Trophoblast cell (in vitro differentiated cells and primary cell): ENCODE measurements around the gene DDX28.
"Not testable (repeated sequence)": the region's sequence is repeated elsewhere in the genome, so short reads cannot be mapped to it uniquely, and the experiment has no call there.

Experiments used
- DNase-seq, 2 donors: peaks; one replicate each; pipeline ENCODE4 v3.0.0-alpha.2; 2016
- H2AFZ ChIP-seq: 2 replicates; pipeline ENCODE4 v1.6.1; 2013; ENCODE audit warnings: low read length, moderate library complexity, mild to moderate bottlenecking; ENCODE audit not compliant: insufficient read depth, poor library complexity
- H2AK5ac ChIP-seq: 2 replicates; pipeline ENCODE4 v1.6.1; 2013; ENCODE audit warnings: mild to moderate bottlenecking, low read length
- H2BK120ac ChIP-seq: 2 replicates; pipeline ENCODE4 v1.6.1; 2013; ENCODE audit warnings: low read length, mild to moderate bottlenecking, moderate library complexity; ENCODE audit not compliant: insufficient read depth, poor library complexity
- H2BK12ac ChIP-seq: 2 replicates; pipeline ENCODE4 v1.6.1; 2013; ENCODE audit warnings: mild to moderate bottlenecking, low read length, moderate library complexity
- H2BK5ac ChIP-seq: 2 replicates; pipeline ENCODE4 v1.6.1; 2013; ENCODE audit warnings: low read length, low read depth, moderate library complexity, mild to moderate bottlenecking; ENCODE audit not compliant: poor library complexity
- H3K14ac ChIP-seq: 2 replicates; pipeline ENCODE4 v1.6.1; 2013; ENCODE audit warnings: mild to moderate bottlenecking, low read length
- H3K18ac ChIP-seq: 2 replicates; pipeline ENCODE4 v1.6.1; 2013; ENCODE audit warnings: mild to moderate bottlenecking, low read length
- H3K23ac ChIP-seq: 2 replicates; pipeline ENCODE4 v1.6.1; 2013; ENCODE audit warnings: low read length
- H3K27ac ChIP-seq: 2 replicates; pipeline ENCODE4 v1.5.1; 2013; ENCODE audit warnings: low read depth, mild to moderate bottlenecking, inconsistent platforms, low read length, moderate library complexity
- H3K27me3 ChIP-seq: 2 replicates; pipeline ENCODE4 v1.6.1; 2013; ENCODE audit warnings: inconsistent platforms, mild to moderate bottlenecking, low read length, moderate library complexity; ENCODE audit not compliant: insufficient read depth
- H3K36me3 ChIP-seq, 2 experiments: 1 replicate in 1 of 2; 2 replicates in 1 of 2; pipeline ENCODE4 v1.6.1; 2013; ENCODE audit warnings: low read length in 2 of 2, mild to moderate bottlenecking in 2 of 2, moderate library complexity in 1 of 2; ENCODE audit not compliant: insufficient read depth in 2 of 2, control insufficient read depth in 1 of 2
- H3K4ac ChIP-seq: 2 replicates; pipeline ENCODE4 v1.6.1; 2013; ENCODE audit warnings: low read depth, mild to moderate bottlenecking, low read length, moderate library complexity
- H3K4me1 ChIP-seq, 2 experiments: 1 replicate in 1 of 2; 2 replicates in 1 of 2; pipeline ENCODE4 v1.6.1; 2013; ENCODE audit warnings: low read length in 2 of 2, mild to moderate bottlenecking in 2 of 2, moderate library complexity in 1 of 2; ENCODE audit not compliant: insufficient read depth in 2 of 2, control insufficient read depth in 1 of 2
- H3K4me2 ChIP-seq: 2 replicates; pipeline ENCODE4 v1.6.1; 2013; ENCODE audit warnings: inconsistent platforms, mild to moderate bottlenecking, low read length, moderate library complexity
- H3K4me3 ChIP-seq: 2 replicates; pipeline ENCODE4 v1.5.1; 2013; ENCODE audit warnings: mild to moderate bottlenecking, low read depth, low read length, inconsistent platforms
- H3K79me1 ChIP-seq: one replicate; pipeline ENCODE4 v1.6.1; 2013; ENCODE audit warnings: low read length
- H3K79me2 ChIP-seq: 2 replicates; pipeline ENCODE4 v1.6.1; 2013; ENCODE audit warnings: low read length, mild to moderate bottlenecking; ENCODE audit not compliant: control insufficient read depth, insufficient read depth, poor library complexity
- H3K9ac ChIP-seq: 2 replicates; pipeline ENCODE4 v1.6.1; 2013; ENCODE audit warnings: mild to moderate bottlenecking, low read length
- H3K9me3 ChIP-seq: 2 replicates; pipeline ENCODE4 v1.6.1; 2013; ENCODE audit warnings: low read depth, mild to moderate bottlenecking, control low read depth, inconsistent platforms, low read length; ENCODE audit not compliant: insufficient read depth
- H4K12ac ChIP-seq: 2 replicates; pipeline ENCODE4 v1.6.1; 2013; ENCODE audit warnings: low read depth, mild to moderate bottlenecking, low read length, moderate library complexity
- H4K8ac ChIP-seq: 2 replicates; pipeline ENCODE4 v1.6.1; 2013; ENCODE audit warnings: low read depth, mild to moderate bottlenecking, low read length, moderate library complexity
- H4K91ac ChIP-seq: one replicate; pipeline ENCODE4 v1.6.1; 2013; ENCODE audit warnings: low read depth, mild to moderate bottlenecking, low read length, moderate library complexity
- WGBS: extraction: QIAGEN DNeasy Blood & Tissue Kit; methylation state at CpG from one replicate; pipeline ENCODE4 v1.1.7; 2013; ENCODE audit warnings: missing lambda C conversion rate; ENCODE audit not compliant: insufficient read length, insufficient coverage; ENCODE audit errors: extremely low coverage; 5-methylcytosine and 5-hydroxymethylcytosine counted together

Gene DDX28

GRCh38 chr16:67999985-68000384 lies 23.0 kb downstream of the DDX28 start:
- no CpG with 5 or more reads among the region's 2 CpGs for WGBS

GRCh38 chr16:67998779-67999688 lies 24.0 kb downstream of the DDX28 start, which contains the start of gene DPEP2:
DPEP2 (minus strand) TSS chr16:67999484; CDS start chr16:67993212, 6,272 bp downstream.
- H3K79me1 ChIP-seq, H3K23ac ChIP-seq, DNase-seq, H4K8ac ChIP-seq, H3K14ac ChIP-seq, H2AFZ ChIP-seq, H3K18ac ChIP-seq, H3K4me2 ChIP-seq, H3K4me3 ChIP-seq, H4K91ac ChIP-seq, H4K12ac ChIP-seq, H3K36me3 ChIP-seq, H3K27me3 ChIP-seq, H2BK120ac ChIP-seq, H3K4me1 ChIP-seq, H2AK5ac ChIP-seq, H3K79me2 ChIP-seq, H2BK5ac ChIP-seq, H2BK12ac ChIP-seq, H3K27ac ChIP-seq, H3K9ac ChIP-seq, H3K4ac ChIP-seq, H3K9me3 ChIP-seq: not testable (repeated sequence)
- no CpG with 5 or more reads among the region's 18 CpGs for WGBS

More at GRCh38 chr16:67999985-68000384, 23.0 kb downstream of the DDX28 start:
- Histone ChIP-seq H3K27ac (no peak overlapping the region), H3K9me3 (no peaks in the 10 kb centered on the region), H2BK120ac (no peak overlapping the region), H3K79me2 (no peaks in the 10 kb centered on the region), H3K79me1 (peaks cover 2% of the 10 kb centered on the region), H2BK12ac (no peak overlapping the region), H3K14ac (no peak overlapping the region), H3K9ac (no peak overlapping the region), H3K23ac (no peak overlapping the region), H4K8ac (no peak overlapping the region), H3K4me1 (peaks cover 2 to 3% of the 10 kb centered on the region in 2 experiments), H3K36me3 (no peaks in the 10 kb centered on the region), H4K91ac (no peak overlapping the region), H2AK5ac (no peak overlapping the region), H2BK5ac (no peak overlapping the region), H4K12ac (no peak overlapping the region), H3K4me2 (no peak overlapping the region), H2AFZ (no peak overlapping the region), H3K27me3 (no peaks in the 10 kb centered on the region), H3K18ac (no peak overlapping the region), H3K4ac (no peak overlapping the region), H3K4me3 (no peak overlapping the region)
- no peak for DNase-seq

GRCh38 chr16:67998231-67998778 lies 24.7 kb downstream of the DDX28 start:
- H2BK120ac ChIP-seq, H3K27me3 ChIP-seq, H4K91ac ChIP-seq, H3K18ac ChIP-seq, H3K23ac ChIP-seq, H2AFZ ChIP-seq, H3K4me2 ChIP-seq, H3K4me1 ChIP-seq, H3K14ac ChIP-seq, DNase-seq, H2BK5ac ChIP-seq, H3K9me3 ChIP-seq, H3K27ac ChIP-seq, H4K12ac ChIP-seq, H2BK12ac ChIP-seq, H2AK5ac ChIP-seq, H4K8ac ChIP-seq, H3K79me2 ChIP-seq, H3K9ac ChIP-seq, H3K4ac ChIP-seq, H3K4me3 ChIP-seq, H3K79me1 ChIP-seq, H3K36me3 ChIP-seq: not testable (repeated sequence)
- WGBS: no CpG with 5 or more reads among the region's 36 CpGs

- H3K9me3 ChIP-seq: no peaks in the 10 kb centered on the region
- no peaks in the 10 kb centered on the region for H3K27me3 ChIP-seq
- H3K18ac ChIP-seq: no peak overlapping the region
- no peak overlapping the region for H2BK5ac ChIP-seq
- no peak overlapping the region for H3K27ac ChIP-seq
- no CpG with 5 or more reads among the region's 5 CpGs for WGBS
- no peak overlapping the region for H3K9ac ChIP-seq
- H3K4ac ChIP-seq: no peak overlapping the region
- no peak overlapping the region for H4K12ac ChIP-seq
- H2BK12ac ChIP-seq: no peak overlapping the region
- no peak overlapping the region for H3K14ac ChIP-seq
- peaks cover 5% of the 10 kb centered on the region in 2 experiments for H3K4me1 ChIP-seq
- H2AK5ac ChIP-seq: no peak overlapping the region
- no peak overlapping the region for H3K4me3 ChIP-seq
- no peak overlapping the region for H2BK120ac ChIP-seq
- H3K4me2 ChIP-seq: no peak overlapping the region
- no peaks in the 10 kb centered on the region for H3K36me3 ChIP-seq
- DNase-seq: no peak
- H4K91ac ChIP-seq: no peak overlapping the region
- H2AFZ ChIP-seq: no peak overlapping the region
- H3K23ac ChIP-seq: no peak overlapping the region
- H4K8ac ChIP-seq: no peak overlapping the region
- peaks cover 2% of the 10 kb centered on the region for H3K79me1 ChIP-seq
- peaks cover 1% of the 10 kb centered on the region for H3K79me2 ChIP-seq
Measured at GRCh38 chr16:67996666-67997065, 26.4 kb downstream of the DDX28 start.
